Measurements from ENCODE around the gene ST8SIA3.

ST8SIA3 gene

DNA sequence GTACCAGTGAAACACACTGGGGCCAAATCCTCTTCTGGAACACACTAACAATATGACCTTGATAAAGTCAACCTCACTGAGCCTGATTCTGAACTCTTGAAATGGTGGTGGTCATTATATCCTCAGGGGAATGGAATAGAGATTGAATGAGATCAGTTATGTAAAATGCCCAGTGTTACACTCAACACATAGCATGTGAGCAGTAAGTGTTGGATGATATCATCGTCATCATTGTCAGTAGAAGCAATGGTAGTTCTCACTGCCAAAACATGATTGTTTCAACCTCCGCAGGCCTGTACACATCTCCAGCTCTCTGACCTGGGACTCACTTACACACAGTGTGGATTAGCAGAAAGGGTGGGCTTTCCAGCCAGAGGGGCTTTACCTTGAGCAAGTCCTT, 5.5 kb upstream of the ST8SIA3 start:
- TF ChIP-seq, protein P1, sequence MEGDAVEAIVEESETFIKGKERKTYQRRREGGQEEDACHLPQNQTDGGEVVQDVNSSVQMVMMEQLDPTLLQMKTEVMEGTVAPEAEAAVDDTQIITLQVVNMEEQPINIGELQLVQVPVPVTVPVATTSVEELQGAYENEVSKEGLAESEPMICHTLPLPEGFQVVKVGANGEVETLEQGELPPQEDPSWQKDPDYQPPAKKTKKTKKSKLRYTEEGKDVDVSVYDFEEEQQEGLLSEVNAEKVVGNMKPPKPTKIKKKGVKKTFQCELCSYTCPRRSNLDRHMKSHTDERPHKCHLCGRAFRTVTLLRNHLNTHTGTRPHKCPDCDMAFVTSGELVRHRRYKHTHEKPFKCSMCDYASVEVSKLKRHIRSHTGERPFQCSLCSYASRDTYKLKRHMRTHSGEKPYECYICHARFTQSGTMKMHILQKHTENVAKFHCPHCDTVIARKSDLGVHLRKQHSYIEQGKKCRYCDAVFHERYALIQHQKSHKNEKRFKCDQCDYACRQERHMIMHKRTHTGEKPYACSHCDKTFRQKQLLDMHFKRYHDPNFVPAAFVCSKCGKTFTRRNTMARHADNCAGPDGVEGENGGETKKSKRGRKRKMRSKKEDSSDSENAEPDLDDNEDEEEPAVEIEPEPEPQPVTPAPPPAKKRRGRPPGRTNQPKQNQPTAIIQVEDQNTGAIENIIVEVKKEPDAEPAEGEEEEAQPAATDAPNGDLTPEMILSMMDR (conservative IDR thresholded peaks at IDR 0.05) = no peak
- no peak for TF ChIP-seq ZFX (IDR thresholded peaks at IDR 0.05)
- no peak overlapping the region for H3K27ac ChIP-seq

DNA sequence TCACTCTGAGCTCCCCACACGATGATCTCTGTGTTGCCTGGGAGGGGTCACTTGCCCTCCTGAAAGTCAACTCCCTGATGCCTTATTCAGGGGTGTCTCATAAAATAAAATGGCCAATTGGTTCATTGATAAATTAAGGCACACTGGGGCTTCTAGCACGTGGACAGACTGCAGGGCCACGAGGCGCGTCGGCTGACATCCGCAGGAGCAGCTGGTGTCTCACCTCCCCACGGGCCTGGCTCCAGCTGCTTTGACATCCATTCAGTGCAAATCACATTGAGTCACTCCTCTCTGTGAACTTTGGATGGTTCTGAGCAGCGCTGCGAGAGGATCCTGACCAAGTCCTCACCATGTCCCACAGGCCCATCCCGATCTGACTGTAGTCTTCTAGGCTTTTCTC, 4.6 kb upstream of the ST8SIA3 start:
- no peak for TF ChIP-seq ZFX (IDR thresholded peaks at IDR 0.05)
- TF ChIP-seq, protein P1 (conservative IDR thresholded peaks at IDR 0.05) = no peak
- no peak overlapping the region for H3K27ac ChIP-seq

DNA sequence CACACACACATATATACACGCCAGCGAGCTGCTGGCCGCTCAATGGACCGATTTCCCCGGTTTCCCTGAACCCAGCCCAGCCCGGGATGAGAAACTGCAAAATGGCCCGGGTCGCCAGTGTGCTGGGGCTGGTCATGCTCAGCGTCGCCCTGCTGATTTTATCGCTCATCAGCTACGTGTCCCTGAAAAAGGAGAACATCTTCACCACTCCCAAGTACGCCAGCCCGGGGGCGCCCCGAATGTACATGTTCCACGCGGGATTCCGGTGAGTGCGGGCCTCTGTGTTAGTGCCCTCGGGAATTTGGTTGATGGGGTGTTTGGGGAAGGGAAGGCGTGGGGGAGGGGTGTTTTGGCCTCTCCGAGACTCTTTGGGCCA, 392 bp downstream of the ST8SIA3 start:
- H3K27ac ChIP-seq = no peak overlapping the region
- TF ChIP-seq ZFX (IDR thresholded peaks at IDR 0.05) = no peak
- TF ChIP-seq, protein P1 (conservative IDR thresholded peaks at IDR 0.05) = no peak

DNA sequence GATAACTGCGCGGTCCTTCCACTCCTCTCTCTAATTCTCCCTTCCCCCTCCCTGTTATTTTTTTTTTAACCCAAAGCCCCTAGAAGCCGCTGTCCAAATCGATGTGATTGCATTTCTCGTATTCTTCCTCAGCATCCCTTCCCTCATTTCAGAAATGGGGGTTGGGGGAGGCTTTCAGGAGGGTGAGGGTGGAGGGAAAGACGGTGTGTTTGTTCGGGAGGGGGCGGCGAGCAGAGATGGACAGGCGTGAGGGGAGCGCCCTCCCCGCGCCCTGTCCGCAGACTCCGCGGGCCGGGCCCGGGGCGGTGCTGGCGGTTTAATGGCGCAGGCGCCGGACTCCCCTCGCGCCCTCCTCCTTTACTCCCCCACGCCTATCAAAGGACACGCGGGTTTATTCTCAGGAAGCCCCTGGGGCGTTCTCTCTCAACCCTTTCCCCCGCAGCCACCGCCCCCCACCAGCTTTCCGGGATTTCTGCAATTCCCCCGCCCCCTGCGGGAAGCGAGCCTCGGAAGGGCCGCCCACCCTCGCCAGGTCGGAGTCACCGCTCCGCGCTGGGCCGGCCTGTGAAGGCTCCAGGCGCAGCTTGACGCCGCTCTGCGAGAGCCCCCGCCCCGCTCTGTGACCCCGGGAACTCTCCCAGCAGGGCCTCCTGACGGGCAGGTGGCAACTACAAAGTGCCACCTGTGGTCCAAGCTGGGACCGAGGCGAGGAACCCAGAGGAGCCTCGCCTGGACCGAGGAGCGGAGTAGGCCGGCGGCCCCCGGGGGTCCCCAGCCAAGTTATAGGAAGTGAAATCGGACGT, 981 bp downstream of the ST8SIA3 start:
- H3K27ac ChIP-seq = no peak overlapping the region
- TF ChIP-seq, protein P1 (conservative IDR thresholded peaks at IDR 0.05) = no peak
- no peak for TF ChIP-seq ZFX (IDR thresholded peaks at IDR 0.05)

DNA sequence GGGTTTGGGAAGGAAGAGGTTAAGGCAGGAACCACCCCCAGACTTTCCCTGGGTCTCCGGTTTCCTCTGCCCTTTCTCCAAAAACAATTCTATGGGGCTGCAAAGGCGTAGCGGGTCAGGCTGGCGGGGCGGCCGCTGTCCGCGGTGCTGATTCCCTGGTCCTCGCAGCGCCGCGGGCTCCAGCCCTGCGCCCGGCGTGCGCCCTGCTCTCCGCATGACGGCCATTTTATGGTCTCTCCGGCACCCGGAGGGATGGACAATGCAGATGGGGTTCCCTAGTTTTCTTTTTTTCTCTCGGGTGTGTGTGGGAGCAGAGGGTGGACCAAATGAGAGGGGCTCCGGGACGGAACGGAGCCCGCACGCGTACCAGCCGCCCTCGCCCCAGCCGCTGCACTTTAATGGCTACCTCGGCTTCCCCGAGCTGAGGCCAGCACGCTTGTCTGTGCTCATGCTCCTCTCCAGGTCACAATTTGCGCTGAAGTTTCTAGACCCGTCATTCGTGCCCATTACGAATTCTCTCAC, 1.6 kb downstream of the ST8SIA3 start:
- TF ChIP-seq, protein P1 (conservative IDR thresholded peaks at IDR 0.05) = no peak
- no peak for TF ChIP-seq ZFX (IDR thresholded peaks at IDR 0.05)
- H3K27ac ChIP-seq = no peak overlapping the region

DNA sequence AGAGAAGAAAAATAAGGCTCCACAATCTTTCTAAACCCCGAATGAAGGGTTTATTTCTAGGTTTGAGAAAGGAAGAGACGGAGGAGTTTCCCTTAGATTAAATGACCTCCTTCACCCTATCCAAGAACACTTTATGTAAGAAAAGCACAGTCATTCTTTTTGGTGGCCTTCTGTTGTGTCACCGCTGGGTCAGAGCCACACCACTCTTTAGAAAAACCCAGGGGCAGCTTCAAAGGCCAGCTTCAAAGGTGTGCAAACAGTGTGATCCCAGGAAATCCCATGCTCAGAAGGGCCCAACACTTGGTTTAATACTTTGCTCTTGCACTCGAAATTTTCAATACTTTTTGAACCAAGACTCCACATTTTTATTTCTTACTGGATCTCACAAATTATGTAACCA, 7.1 kb downstream of the ST8SIA3 start:
- H3K27ac ChIP-seq = no peak overlapping the region
- TF ChIP-seq, protein P1 (conservative IDR thresholded peaks at IDR 0.05) = no peak
- no peak for TF ChIP-seq ZFX (IDR thresholded peaks at IDR 0.05)

DNA sequence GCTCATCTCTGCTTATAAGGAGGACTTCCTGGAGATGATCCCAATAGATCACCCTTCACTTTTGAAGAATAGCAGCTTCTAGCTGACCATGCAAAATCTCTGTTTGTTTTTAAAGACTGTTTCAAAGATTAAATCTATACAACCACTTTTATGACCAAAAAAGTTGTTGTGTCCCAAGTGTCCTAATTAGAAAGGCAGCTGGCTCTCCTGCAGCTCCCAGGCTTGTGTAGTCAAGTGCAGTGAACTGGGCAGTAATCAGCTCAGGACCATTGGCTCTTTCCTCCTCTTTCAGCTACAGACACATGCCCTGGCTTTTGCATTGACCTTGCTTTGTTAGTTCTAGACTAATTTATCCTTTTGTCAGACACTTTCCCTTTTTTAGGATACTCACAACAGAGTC, 10.4 kb downstream of the ST8SIA3 start:
- TF ChIP-seq, protein P1 (conservative IDR thresholded peaks at IDR 0.05) = no peak
- TF ChIP-seq ZFX (IDR thresholded peaks at IDR 0.05) = no peak
- no peak overlapping the region for H3K27ac ChIP-seq

Measured in C4-2B (cell line).